Caco-2 (cell line): Measurements from ENCODE around the gene TAF5L. TPM values are rescaled to one million over a fixed set of nuclear protein-coding genes. Genes with fewer than 3 reads are reported as not detected.
"Not testable (repeated sequence)": the region's sequence is repeated elsewhere in the genome, so short reads cannot be mapped to it uniquely, and the experiment has no call there.

ENCODE experiments used
- BruUV-seq: library from RNA; stranded (reverse); fragments of 400-500 nt; replicated peaks from 2 replicates; lab custom pipeline; 2021; lab: Mats Ljungman, UMichigan
- CTCF ChIA-PET: fragments of 300-600 bp; sonication (Branson Sonifier 250); formaldehyde crosslinking; loops from one replicate; lab custom pipeline; 2022; ENCODE audit warnings: antibody characterized with exemption; lab: Charles Lee
- POLR2A ChIA-PET: fragments of 300-600 bp; sonication (Branson Sonifier 250); formaldehyde crosslinking; loops from one replicate; lab custom pipeline; 2022; ENCODE audit warnings: antibody characterized with exemption; lab: Charles Lee
- DNase-seq, 2 experiments: peaks; one replicate each; pipeline versions ENCODE4 v3.0.0 to v3.0.0-alpha.2; 2020 to 2022
- H3K27me3 ChIP-seq: replicated peaks from 2 replicates; pipeline ENCODE4 v1.6.0; 2011; ENCODE audit warnings: low read length; ENCODE audit not compliant: control insufficient read depth, insufficient read depth
- H3K36me3 ChIP-seq: 2 replicates; pipeline ENCODE4 v1.5.1; 2011; ENCODE audit warnings: low read length; ENCODE audit not compliant: control insufficient read depth, insufficient read depth
- H3K4me1 ChIP-seq: fragments of 250-450 bp; sonication (Bioruptor Pico); 2 replicates; pipeline ENCODE4 v1.5.1; 2020; ENCODE audit warnings: mild to moderate bottlenecking
- H3K4me3 ChIP-seq: 2 replicates; pipeline ENCODE4 v1.5.1; 2011; ENCODE audit warnings: low read depth, mild to moderate bottlenecking, control low read depth, low read length
- H3K9me3 ChIP-seq: fragments of 250-450 bp; sonication (Bioruptor Pico); 2 replicates; pipeline ENCODE4 v1.5.1; 2020; ENCODE audit warnings: mild to moderate bottlenecking, moderate library complexity
- H3K27ac Mint-ChIP-seq: one replicate; pipeline ENCODE4 v1.8.0; 2022; ENCODE audit warnings: mixed read lengths; ENCODE audit not compliant: unreplicated experiment
- H3K27me3 Mint-ChIP-seq: one replicate; pipeline ENCODE4 v1.8.0; 2022; ENCODE audit warnings: mixed read lengths; ENCODE audit not compliant: insufficient read depth, unreplicated experiment
- H3K36me3 Mint-ChIP-seq: one replicate; pipeline ENCODE4 v1.8.0; 2022; ENCODE audit warnings: mild to moderate bottlenecking, mixed read lengths; ENCODE audit not compliant: insufficient read depth, unreplicated experiment
- H3K4me1 Mint-ChIP-seq: one replicate; pipeline ENCODE4 v1.8.0; 2022; ENCODE audit warnings: low read depth, mixed read lengths; ENCODE audit not compliant: unreplicated experiment
- H3K4me3 Mint-ChIP-seq: one replicate; pipeline ENCODE4 v1.8.0; 2022; ENCODE audit warnings: mild to moderate bottlenecking, moderate library complexity, mixed read lengths; ENCODE audit not compliant: unreplicated experiment
- H3K9me3 Mint-ChIP-seq: one replicate; pipeline ENCODE4 v1.8.0; 2022; ENCODE audit warnings: mixed read lengths; ENCODE audit not compliant: unreplicated experiment
- CTCF ChIP-seq, 2 experiments: fragments of 200-600 bp in 1 of 2; IDR thresholded peaks; 1 replicate in 1 of 2; 2 replicates in 1 of 2; pipeline versions ENCODE4 v1.5.1 to v1.8.0; 2011 to 2022; ENCODE audit warnings: antibody characterized with exemption in 1 of 2, control low read depth in 1 of 2, inconsistent platforms in 1 of 2, low read depth in 1 of 2, low read length in 1 of 2, mild to moderate bottlenecking in 1 of 2, moderate library complexity in 1 of 2; ENCODE audit not compliant: insufficient read depth in 1 of 2, severe bottlenecking in 1 of 2, unreplicated experiment in 1 of 2
- intact Hi-C: fragments of 100-400 bp; cut with micrococcal nuclease; formaldehyde crosslinking; loops from one replicate; pipeline ENCODE4 v1.10.0; 2022; ENCODE audit not compliant: unreplicated experiment
- total RNA-seq: library from RNA; stranded (reverse); gene quantifications from 2 replicates; pipeline ENCODE4 v1.2.3, GENCODE V29; 2022

The TAF5L gene
- total RNA-seq, 1 experiment from 2014 or later, result 23.8 TPM

- H3K27me3 Mint-ChIP-seq, result no peaks in the 10 kb centered on the region
- H3K27ac Mint-ChIP-seq, result no peak overlapping the region
- H3K36me3 Mint-ChIP-seq, result no peaks in the 10 kb centered on the region
- H3K9me3 Mint-ChIP-seq, result no peaks in the 10 kb centered on the region
- intact Hi-C loops, result no loop called here
- no peaks in the 10 kb centered on the region for H3K36me3 ChIP-seq
- no peak for DNase-seq
- no peaks in the 10 kb centered on the region for H3K27me3 ChIP-seq
- H3K4me1 Mint-ChIP-seq, result peaks cover 8% of the 10 kb centered on the region
- no peak overlapping the region for H3K4me3 ChIP-seq
- no peaks in the 10 kb centered on the region for H3K4me1 ChIP-seq
- no peak overlapping the region for H3K4me3 Mint-ChIP-seq
- no peak for TF ChIP-seq CTCF (IDR thresholded peaks at IDR 0.05; ENCODE audit: insufficient read depth in 1 of 2, low read depth in 1 of 2, low read length in 1 of 2, severe bottlenecking in 1 of 2, unreplicated experiment in 1 of 2)
- BruUV-seq, result no TSS peak
- no peaks in the 10 kb centered on the region for H3K9me3 ChIP-seq
- ChIA-PET CTCF (no interaction called here), POLR2A (no interaction called here)
Observed at GRCh38 chr1:229563241-229563640, 62.7 kb downstream of the TAF5L start.

GRCh38 chr1:229562686-229563085 is 63.2 kb downstream of the TAF5L start:
- Histone ChIP-seq H3K9me3 (no peaks in the 10 kb centered on the region), H3K4me1 (no peaks in the 10 kb centered on the region), H3K27me3 (no peaks in the 10 kb centered on the region), H3K4me3 (no peak overlapping the region), H3K36me3 (no peaks in the 10 kb centered on the region)
- no peaks in the 10 kb centered on the region for H3K9me3 Mint-ChIP-seq
- H3K4me3 Mint-ChIP-seq, result no peak overlapping the region
- intact Hi-C loops, result no loop called here
- H3K27ac Mint-ChIP-seq, result no peak overlapping the region
- no peak for DNase-seq
- no peak for TF ChIP-seq CTCF (IDR thresholded peaks at IDR 0.05; ENCODE audit: insufficient read depth in 1 of 2, low read depth in 1 of 2, low read length in 1 of 2, severe bottlenecking in 1 of 2, unreplicated experiment in 1 of 2)
- ChIA-PET CTCF (interaction anchor here (0.7 kb wide), 1 partner anchor 557 kb away, joined by 13 read pairs; no protein-coding TSS in a partner anchor), POLR2A (no interaction called here)
- H3K27me3 Mint-ChIP-seq, result no peaks in the 10 kb centered on the region
- H3K4me1 Mint-ChIP-seq, result peaks cover 8% of the 10 kb centered on the region
- no TSS peak for BruUV-seq
- H3K36me3 Mint-ChIP-seq, result no peaks in the 10 kb centered on the region

- no peaks in the 10 kb centered on the region for H3K9me3 ChIP-seq
- no peak for TF ChIP-seq CTCF (IDR thresholded peaks at IDR 0.05; ENCODE audit: insufficient read depth in 1 of 2, low read depth in 1 of 2, low read length in 1 of 2, severe bottlenecking in 1 of 2, unreplicated experiment in 1 of 2)
- no peak overlapping the region for H3K4me3 Mint-ChIP-seq
- BruUV-seq, result no TSS peak
- no peak overlapping the region for H3K27ac Mint-ChIP-seq
- H3K36me3 Mint-ChIP-seq, result no peaks in the 10 kb centered on the region
- peaks cover 18% of the 10 kb centered on the region for H3K4me1 Mint-ChIP-seq
- H3K9me3 Mint-ChIP-seq, result no peaks in the 10 kb centered on the region
- no peaks in the 10 kb centered on the region for H3K27me3 Mint-ChIP-seq
- no peak overlapping the region for H3K4me3 ChIP-seq
- H3K4me1 ChIP-seq, result peaks cover 7% of the 10 kb centered on the region; the same call in 1 of the 2 replicates
- H3K27me3 ChIP-seq, result no peaks in the 10 kb centered on the region
- intact Hi-C loops, result no loop called here
- ChIA-PET CTCF (no interaction called here), POLR2A (no interaction called here)
- no peak for DNase-seq
- no peaks in the 10 kb centered on the region for H3K36me3 ChIP-seq
Observed at GRCh38 chr1:229561141-229561540, 64.8 kb downstream of the TAF5L start.

GRCh38 chr1:229560124-229560523 is 65.8 kb downstream of the TAF5L start:
- H3K9me3 Mint-ChIP-seq, H3K4me1 ChIP-seq, H3K36me3 Mint-ChIP-seq, POLR2A ChIA-PET, CTCF ChIA-PET, H3K27me3 ChIP-seq, H3K9me3 ChIP-seq, DNase-seq, H3K27me3 Mint-ChIP-seq, BruUV-seq, intact Hi-C loops, H3K27ac Mint-ChIP-seq, H3K36me3 ChIP-seq, H3K4me3 ChIP-seq: not testable (repeated sequence)
- Mint-ChIP-seq H3K4me1 (peaks cover 18% of the 10 kb centered on the region), H3K4me3 (peak overlapping the region; percentile 88)

- DNase-seq, result peak in 1 of 2 experiments; percentile 32
- peak overlapping the region; percentile 88 for H3K4me3 Mint-ChIP-seq
- H3K4me1 Mint-ChIP-seq, result peaks cover 18% of the 10 kb centered on the region
- H3K27ac Mint-ChIP-seq, result peak overlapping the region; percentile 78
- TSS peak; percentile 61 for BruUV-seq
- ChIA-PET CTCF (interaction anchor here (0.6 to 1.4 kb wide), 8 partner anchors 20 to 1367 kb away, joined by 3 to 12 read pairs (median 4); no protein-coding TSS in a partner anchor), POLR2A (interaction anchor here (0.5 to 1.2 kb wide), 4 partner anchors 51 to 258 kb away, joined by 3 to 9 read pairs (median 4); partner anchors contain the start of gene NUP133)
- H3K36me3 Mint-ChIP-seq, H3K4me1 ChIP-seq, H3K9me3 Mint-ChIP-seq, H3K27me3 ChIP-seq, H3K36me3 ChIP-seq, H3K27me3 Mint-ChIP-seq, H3K9me3 ChIP-seq: not testable (repeated sequence)
- peak overlapping the region; percentile 65 for H3K4me3 ChIP-seq
- intact Hi-C loops, result loop anchor here (1.0 kb wide), 1 partner anchor 67 kb away; the partner anchor contains the start of genes TAF5L and URB2
Observed at GRCh38 chr1:229559336-229559801, 66.6 kb downstream of the TAF5L start.
